Measurements from ENCODE around the gene RBMS3.
A peak's percentile ranks its signal among the peaks of the same experiment; 100 is the strongest.
"Not testable (repeated sequence)": the region's sequence is repeated elsewhere in the genome, so short reads cannot be mapped to it uniquely, and the experiment has no call there.

Gene RBMS3

GRCh38 chr3:29991198-29991597 is 710.3 kb downstream of the RBMS3 start:
- no peak for DNase-seq

- no peak for DNase-seq
Measured at GRCh38 chr3:30002797-30003196, 721.9 kb downstream of the RBMS3 start.

GRCh38 chr3:30003741-30004140 is 722.9 kb downstream of the RBMS3 start:
- no peak for DNase-seq

GRCh38 chr3:30004481-30004880 is 723.6 kb downstream of the RBMS3 start:
- no peak for DNase-seq

GRCh38 chr3:30006111-30006510 is 725.2 kb downstream of the RBMS3 start:
- no peak for DNase-seq

GRCh38 chr3:30007668-30008067 is 726.8 kb downstream of the RBMS3 start:
- peak; percentile 8 for DNase-seq

- no peak for DNase-seq
Measured at GRCh38 chr3:30011237-30011803, 730.4 kb downstream of the RBMS3 start.

- peak; percentile 66 for DNase-seq
Measured at GRCh38 chr3:30012941-30013543, 732.2 kb downstream of the RBMS3 start.

- DNase-seq = no peak
Measured at GRCh38 chr3:30017901-30018300, 737.0 kb downstream of the RBMS3 start.

- peak; percentile 6 for DNase-seq
Measured at GRCh38 chr3:30020380-30020779, 739.5 kb downstream of the RBMS3 start.

- DNase-seq = no peak
Measured at GRCh38 chr3:30024466-30024865, 743.6 kb downstream of the RBMS3 start.

- DNase-seq = no peak
Measured at GRCh38 chr3:30026851-30027250, 746.0 kb downstream of the RBMS3 start.

GRCh38 chr3:30034246-30034991 is 753.5 kb downstream of the RBMS3 start:
- no peak for DNase-seq

GRCh38 chr3:30035935-30036567 is 755.2 kb downstream of the RBMS3 start:
- no peak for DNase-seq

- DNase-seq = no peak
Measured at GRCh38 chr3:30040126-30040525, 759.3 kb downstream of the RBMS3 start.

GRCh38 chr3:30041481-30041880 is 760.6 kb downstream of the RBMS3 start:
- not testable (repeated sequence) for DNase-seq

GRCh38 chr3:30042274-30042859 is 761.5 kb downstream of the RBMS3 start:
- peak; percentile 60 for DNase-seq

- no peak for DNase-seq
Measured at GRCh38 chr3:30042916-30043555, 762.2 kb downstream of the RBMS3 start.

- no peak for DNase-seq
Measured at GRCh38 chr3:30044515-30044914, 763.6 kb downstream of the RBMS3 start.

- no peak for DNase-seq
Measured at GRCh38 chr3:30048431-30048830, 767.6 kb downstream of the RBMS3 start.

- not testable (repeated sequence) for DNase-seq
Measured at GRCh38 chr3:30050116-30050515, 769.2 kb downstream of the RBMS3 start.

- DNase-seq = no peak
Measured at GRCh38 chr3:30059240-30059639, 778.4 kb downstream of the RBMS3 start.

Data from DMS53 (cell line).